ENCODE results near the gene PON2.

PON2 gene

DNA sequence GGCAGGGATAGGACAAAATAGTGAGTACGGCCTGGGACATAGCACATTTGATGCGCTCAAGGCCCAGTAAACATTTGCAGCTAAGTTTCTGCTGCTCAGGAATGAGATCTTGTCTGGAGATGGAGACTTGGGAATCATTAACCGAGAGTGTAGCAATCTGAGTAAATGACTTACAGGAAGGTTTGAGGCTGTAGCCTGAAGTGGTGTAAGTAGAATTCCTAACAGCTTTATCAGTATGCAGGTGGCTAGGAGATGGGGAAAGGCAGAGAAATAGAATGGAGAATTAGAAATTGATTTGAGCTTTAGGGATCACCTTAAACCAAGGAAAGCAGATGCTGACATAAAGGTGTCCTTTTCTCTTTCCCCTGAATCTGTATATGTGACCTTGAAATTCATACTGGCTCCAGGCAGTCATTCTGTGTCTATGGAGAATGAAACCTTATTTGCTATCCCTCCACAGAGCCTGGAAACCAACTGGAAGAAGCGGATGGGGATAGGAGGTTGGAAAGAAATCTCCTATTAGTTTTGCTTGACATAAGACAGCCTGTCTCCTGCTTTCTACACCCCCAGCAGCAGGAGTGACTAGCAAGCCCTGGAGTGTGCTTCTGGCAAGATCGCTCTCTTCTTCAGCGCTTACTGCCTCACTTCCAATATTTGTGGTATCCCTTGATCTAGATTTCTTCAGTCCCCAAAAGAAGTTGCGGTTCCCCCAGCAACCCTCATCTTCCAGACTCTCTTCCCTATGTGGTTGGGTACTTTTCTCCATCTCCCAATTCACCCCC is 6.4 kb upstream of the PON2 start:
- no peak for ATAC-seq (ENCODE audit: insufficient read depth, low read depth)
- DNase-seq: no peak

DNA sequence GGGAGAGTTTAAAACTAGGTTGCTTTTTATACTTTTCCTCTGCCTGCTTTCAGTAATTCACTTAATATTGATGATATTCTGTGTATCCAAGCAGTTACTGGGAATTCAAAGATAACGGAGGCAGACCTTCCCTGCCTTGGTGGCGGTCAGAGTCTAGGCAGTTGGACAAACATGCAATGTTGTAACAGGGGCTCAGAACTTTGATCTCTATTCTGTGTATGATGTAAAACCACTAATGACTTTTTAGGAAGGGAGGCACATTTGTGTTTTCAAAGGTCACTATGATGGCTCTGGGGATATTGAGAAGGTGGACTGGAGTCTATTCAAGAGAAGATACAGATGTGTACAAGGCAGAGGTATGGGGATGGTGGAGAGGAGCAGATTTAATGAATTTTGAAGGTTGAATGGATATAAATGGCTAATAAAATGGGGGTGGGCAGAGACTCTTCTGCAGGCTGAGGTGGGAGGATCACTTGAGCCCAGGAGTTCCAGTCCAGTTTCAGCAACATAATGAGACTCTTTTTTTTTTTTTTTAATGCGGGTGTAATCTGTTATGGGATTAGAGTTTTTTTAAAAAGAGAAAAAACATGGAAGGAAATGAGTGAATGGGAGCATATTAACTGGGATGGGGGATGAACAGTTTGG is 5.7 kb upstream of the PON2 start:
- no peak overlapping the region for H3K4me2 ChIP-seq (ENCODE audit: insufficient read depth, low read length)
- no peaks in the 10 kb centered on the region for H3K9me3 ChIP-seq (ENCODE audit: insufficient read depth, low read length, severe bottlenecking)
- no peaks in the 10 kb centered on the region for H3K79me2 ChIP-seq (ENCODE audit: insufficient read depth, low read length)
- no peaks in the 10 kb centered on the region for H3K27me3 ChIP-seq (ENCODE audit: insufficient read depth, low read length, poor library complexity)
- no peaks in the 10 kb centered on the region for H3K36me3 ChIP-seq (ENCODE audit: insufficient read depth, low read length)
- DNase-seq (no peak), ATAC-seq (ENCODE audit: insufficient read depth, low read depth) (no peak)
- no peak overlapping the region for H2AFZ ChIP-seq (ENCODE audit: low read depth, low read length)
- H3K9ac ChIP-seq (ENCODE audit: low read depth, low read length): no peak overlapping the region
- H4K20me1 ChIP-seq (ENCODE audit: insufficient read depth, low read length): no peaks in the 10 kb centered on the region
- H3K4me1 ChIP-seq (ENCODE audit: insufficient read depth, low read length): no peaks in the 10 kb centered on the region
- no peak overlapping the region for H3K27ac ChIP-seq (ENCODE audit: low read length)
- H3K4me3 ChIP-seq (ENCODE audit: low read depth in 1 of 2, low read length in 2 of 2): no peak overlapping the region
- TF ChIP-seq, protein P1, sequence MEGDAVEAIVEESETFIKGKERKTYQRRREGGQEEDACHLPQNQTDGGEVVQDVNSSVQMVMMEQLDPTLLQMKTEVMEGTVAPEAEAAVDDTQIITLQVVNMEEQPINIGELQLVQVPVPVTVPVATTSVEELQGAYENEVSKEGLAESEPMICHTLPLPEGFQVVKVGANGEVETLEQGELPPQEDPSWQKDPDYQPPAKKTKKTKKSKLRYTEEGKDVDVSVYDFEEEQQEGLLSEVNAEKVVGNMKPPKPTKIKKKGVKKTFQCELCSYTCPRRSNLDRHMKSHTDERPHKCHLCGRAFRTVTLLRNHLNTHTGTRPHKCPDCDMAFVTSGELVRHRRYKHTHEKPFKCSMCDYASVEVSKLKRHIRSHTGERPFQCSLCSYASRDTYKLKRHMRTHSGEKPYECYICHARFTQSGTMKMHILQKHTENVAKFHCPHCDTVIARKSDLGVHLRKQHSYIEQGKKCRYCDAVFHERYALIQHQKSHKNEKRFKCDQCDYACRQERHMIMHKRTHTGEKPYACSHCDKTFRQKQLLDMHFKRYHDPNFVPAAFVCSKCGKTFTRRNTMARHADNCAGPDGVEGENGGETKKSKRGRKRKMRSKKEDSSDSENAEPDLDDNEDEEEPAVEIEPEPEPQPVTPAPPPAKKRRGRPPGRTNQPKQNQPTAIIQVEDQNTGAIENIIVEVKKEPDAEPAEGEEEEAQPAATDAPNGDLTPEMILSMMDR (IDR thresholded peaks at IDR 0.05; ENCODE audit: borderline replicate concordance, extremely low read depth, low read length, poor library complexity, severe bottlenecking): no peak
- no peak for TF ChIP-seq EZH2 (IDR thresholded peaks at IDR 0.05; ENCODE audit: borderline replicate concordance, low read depth, low read length, severe bottlenecking)

More for the DNA sequence above, 6.4 kb upstream of the PON2 start:
- no peak overlapping the region for H3K9ac ChIP-seq (ENCODE audit: low read depth, low read length)
- no peaks in the 10 kb centered on the region for H3K27me3 ChIP-seq (ENCODE audit: insufficient read depth, low read length, poor library complexity)
- H3K9me3 ChIP-seq (ENCODE audit: insufficient read depth, low read length, severe bottlenecking): no peaks in the 10 kb centered on the region
- no peaks in the 10 kb centered on the region for H3K79me2 ChIP-seq (ENCODE audit: insufficient read depth, low read length)
- no peaks in the 10 kb centered on the region for H4K20me1 ChIP-seq (ENCODE audit: insufficient read depth, low read length)
- H3K36me3 ChIP-seq (ENCODE audit: insufficient read depth, low read length): no peaks in the 10 kb centered on the region
- H2AFZ ChIP-seq (ENCODE audit: low read depth, low read length): no peak overlapping the region
- TF ChIP-seq, protein P1 (IDR thresholded peaks at IDR 0.05; ENCODE audit: borderline replicate concordance, extremely low read depth, low read length, poor library complexity, severe bottlenecking): no peak
- TF ChIP-seq EZH2 (IDR thresholded peaks at IDR 0.05; ENCODE audit: borderline replicate concordance, low read depth, low read length, severe bottlenecking): no peak
- H3K27ac ChIP-seq (ENCODE audit: low read length): no peak overlapping the region
- no peaks in the 10 kb centered on the region for H3K4me1 ChIP-seq (ENCODE audit: insufficient read depth, low read length)
- no peak overlapping the region for H3K4me2 ChIP-seq (ENCODE audit: insufficient read depth, low read length)
- H3K4me3 ChIP-seq (ENCODE audit: low read depth in 1 of 2, low read length in 2 of 2): no peak overlapping the region

DNA sequence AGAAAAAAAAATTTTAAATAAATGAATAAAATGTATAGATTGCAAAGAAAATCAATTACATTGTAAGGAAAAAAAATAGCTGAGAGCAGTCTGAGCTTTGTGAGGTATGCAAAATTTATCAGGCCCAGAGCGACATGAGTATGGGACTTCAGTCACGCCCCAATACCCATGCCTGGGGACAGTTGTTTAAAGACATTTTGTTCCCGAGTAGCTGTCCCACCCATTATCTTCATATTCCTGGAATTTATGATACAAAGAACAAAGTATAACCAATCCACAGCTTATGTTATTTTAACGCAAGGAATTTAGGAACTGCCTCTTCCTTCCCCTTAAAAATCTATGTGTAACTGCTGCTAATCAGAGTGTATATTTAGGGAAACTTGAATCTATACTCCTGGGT is 1.6 kb upstream of the PON2 start:
- Histone ChIP-seq H3K4me2 (ENCODE audit: insufficient read depth, low read length) (no peak overlapping the region), H3K27me3 (ENCODE audit: insufficient read depth, low read length, poor library complexity) (no peaks in the 10 kb centered on the region), H4K20me1 (ENCODE audit: insufficient read depth, low read length) (no peaks in the 10 kb centered on the region), H3K9ac (ENCODE audit: low read depth, low read length) (no peak overlapping the region), H3K9me3 (ENCODE audit: insufficient read depth, low read length, severe bottlenecking) (no peaks in the 10 kb centered on the region), H2AFZ (ENCODE audit: low read depth, low read length) (no peak overlapping the region), H3K4me3 (ENCODE audit: low read depth in 1 of 2, low read length in 2 of 2) (no peak overlapping the region), H3K27ac (ENCODE audit: low read length) (no peak overlapping the region), H3K36me3 (ENCODE audit: insufficient read depth, low read length) (no peaks in the 10 kb centered on the region), H3K79me2 (ENCODE audit: insufficient read depth, low read length) (no peaks in the 10 kb centered on the region), H3K4me1 (ENCODE audit: insufficient read depth, low read length) (no peaks in the 10 kb centered on the region)
- ATAC-seq (ENCODE audit: insufficient read depth, low read depth) (no peak), DNase-seq (no peak)
- no peak for TF ChIP-seq EZH2 (IDR thresholded peaks at IDR 0.05; ENCODE audit: borderline replicate concordance, low read depth, low read length, severe bottlenecking)
- TF ChIP-seq, protein P1 (IDR thresholded peaks at IDR 0.05; ENCODE audit: borderline replicate concordance, extremely low read depth, low read length, poor library complexity, severe bottlenecking): no peak
